ENCODE data around the gene SMAP1.

SMAP1 gene

GRCh38 chr6:70841112-70841511, 173.4 kb downstream of the SMAP1 start:
- no peaks in the 10 kb centered on the region for H3K27me3 ChIP-seq (ENCODE audit: insufficient read depth, low read length)
- no peaks in the 10 kb centered on the region for H3K36me3 ChIP-seq (ENCODE audit: insufficient read depth, low read length)
- no peak overlapping the region for H3K4me3 ChIP-seq (ENCODE audit: low read length)
- no peaks in the 10 kb centered on the region for H3K4me1 ChIP-seq (ENCODE audit: insufficient read depth, low read length)
- H2AFZ ChIP-seq (ENCODE audit: low read depth, low read length), result no peak overlapping the region
- no peaks in the 10 kb centered on the region for H3K9me3 ChIP-seq (ENCODE audit: low read length)

- H3K4me3 ChIP-seq (ENCODE audit: low read length), result no peak overlapping the region
Measured at GRCh38 chr6:70842541-70842940, 174.9 kb downstream of the SMAP1 start.

GRCh38 chr6:70843328-70843918, 175.7 kb downstream of the SMAP1 start:
- no peak overlapping the region for H3K4me3 ChIP-seq (ENCODE audit: low read length)
- H3K36me3 ChIP-seq (ENCODE audit: insufficient read depth, low read length), result no peaks in the 10 kb centered on the region
- no peaks in the 10 kb centered on the region for H3K27me3 ChIP-seq (ENCODE audit: insufficient read depth, low read length)
- H3K4me1 ChIP-seq (ENCODE audit: insufficient read depth, low read length), result no peaks in the 10 kb centered on the region
- no peaks in the 10 kb centered on the region for H3K9me3 ChIP-seq (ENCODE audit: low read length)
- no peak overlapping the region for H2AFZ ChIP-seq (ENCODE audit: low read depth, low read length)

More at GRCh38 chr6:70842541-70842940, 174.9 kb downstream of the SMAP1 start:
- H3K4me1 ChIP-seq (ENCODE audit: insufficient read depth, low read length), result no peaks in the 10 kb centered on the region
- no peaks in the 10 kb centered on the region for H3K27me3 ChIP-seq (ENCODE audit: insufficient read depth, low read length)
- H3K36me3 ChIP-seq (ENCODE audit: insufficient read depth, low read length), result no peaks in the 10 kb centered on the region
- H3K9me3 ChIP-seq (ENCODE audit: low read length), result no peaks in the 10 kb centered on the region
- no peak overlapping the region for H2AFZ ChIP-seq (ENCODE audit: low read depth, low read length)

DNA sequence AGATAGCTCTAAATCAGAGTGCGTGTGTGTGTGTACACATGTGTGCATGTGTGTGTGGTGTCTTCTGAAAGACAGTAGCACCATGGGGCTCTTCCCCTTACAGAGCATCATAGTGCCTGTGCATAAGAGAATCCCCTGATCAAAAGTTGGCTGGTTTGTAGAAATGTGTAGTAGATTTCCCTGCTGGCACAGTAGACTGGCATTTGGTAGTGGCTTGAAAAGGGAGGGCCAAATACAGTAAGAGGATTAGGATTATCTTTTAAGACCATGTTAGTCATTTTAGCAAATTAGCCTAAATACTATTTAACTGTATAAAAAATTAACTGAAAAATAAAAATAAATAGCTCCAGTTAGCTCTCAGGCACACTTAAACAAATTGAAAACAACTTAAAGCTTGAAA, 176.6 kb downstream of the SMAP1 start:
- Histone ChIP-seq H3K9me3 (ENCODE audit: low read length) (no peaks in the 10 kb centered on the region), H3K4me1 (ENCODE audit: insufficient read depth, low read length) (no peaks in the 10 kb centered on the region), H3K4me3 (ENCODE audit: low read length) (no peak overlapping the region), H3K27me3 (ENCODE audit: insufficient read depth, low read length) (no peaks in the 10 kb centered on the region), H2AFZ (ENCODE audit: low read depth, low read length) (no peak overlapping the region), H3K36me3 (ENCODE audit: insufficient read depth, low read length) (no peaks in the 10 kb centered on the region)

DNA sequence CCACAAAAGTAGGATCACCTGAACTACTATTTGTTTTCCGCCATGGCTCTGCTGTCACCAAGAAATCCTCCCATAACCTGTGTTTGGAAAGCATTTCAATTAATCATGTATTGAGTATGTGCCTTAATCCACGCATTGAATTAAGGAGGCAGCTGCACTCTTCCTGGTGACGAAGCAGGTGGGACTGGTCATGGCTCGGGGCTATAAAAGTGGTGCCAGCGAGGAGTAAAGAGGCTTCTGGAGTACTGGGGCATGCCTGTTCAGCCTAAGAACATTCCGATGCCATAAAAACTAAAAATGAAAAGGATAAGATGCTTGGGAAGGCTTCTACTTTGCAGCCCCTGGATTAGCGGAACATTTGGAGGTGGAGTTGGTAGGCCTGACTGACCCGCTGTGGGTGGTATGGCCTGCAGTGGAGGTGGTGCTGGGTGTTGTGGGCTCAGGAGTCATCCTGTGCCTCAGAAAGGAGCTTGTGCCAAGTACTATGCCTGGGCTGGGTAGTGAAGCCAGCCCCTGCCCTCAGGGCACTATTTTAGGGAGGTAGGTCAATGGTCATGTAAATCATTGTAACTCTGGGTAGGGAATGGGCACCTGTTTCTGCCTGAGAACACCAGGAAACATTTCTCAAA, 178.6 kb downstream of the SMAP1 start:
- no peak overlapping the region for H2AFZ ChIP-seq (ENCODE audit: low read depth, low read length)
- H3K4me1 ChIP-seq (ENCODE audit: insufficient read depth, low read length), result no peaks in the 10 kb centered on the region
- H3K36me3 ChIP-seq (ENCODE audit: insufficient read depth, low read length), result no peaks in the 10 kb centered on the region
- H3K9me3 ChIP-seq (ENCODE audit: low read length), result no peaks in the 10 kb centered on the region
- no peaks in the 10 kb centered on the region for H3K27me3 ChIP-seq (ENCODE audit: insufficient read depth, low read length)
- H3K4me3 ChIP-seq (ENCODE audit: low read length), result no peak overlapping the region

GRCh38 chr6:70847106-70848084, 179.7 kb downstream of the SMAP1 start:
- no peaks in the 10 kb centered on the region for H3K27me3 ChIP-seq (ENCODE audit: insufficient read depth, low read length)

DNA sequence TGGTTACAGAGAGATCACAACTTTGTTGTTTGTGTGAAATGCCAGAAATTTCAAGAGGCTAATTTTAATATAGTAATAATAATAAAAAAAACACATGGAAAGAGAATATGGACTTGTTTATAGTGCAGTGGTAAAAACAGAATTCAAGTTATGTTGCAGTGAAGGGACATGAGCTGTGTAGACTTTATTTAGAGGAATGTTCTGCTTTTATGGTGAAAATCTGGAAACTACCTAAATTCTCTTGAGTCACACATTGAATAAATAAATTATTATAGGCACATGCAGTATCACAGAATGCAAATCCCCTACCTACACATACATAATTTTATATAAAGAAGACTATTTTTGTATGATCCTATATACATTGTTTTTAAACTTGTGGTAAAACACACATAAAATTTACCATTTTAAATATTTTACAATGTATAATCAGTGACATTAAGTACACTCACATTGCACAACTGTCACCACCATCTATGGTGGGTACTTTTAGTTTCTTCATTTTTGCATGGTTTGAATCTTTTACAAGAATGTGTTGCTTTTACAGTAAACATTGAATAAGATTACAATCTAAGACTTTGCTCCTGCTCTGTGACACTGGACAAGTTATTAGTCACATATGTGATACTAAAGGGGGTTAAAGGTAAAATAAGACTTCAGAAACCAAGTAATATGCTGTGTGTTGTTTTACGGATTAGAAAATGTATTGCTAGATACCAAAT, 181.8 kb downstream of the SMAP1 start:
- no peak overlapping the region for H2AFZ ChIP-seq (ENCODE audit: low read depth, low read length)
- no peaks in the 10 kb centered on the region for H3K9me3 ChIP-seq (ENCODE audit: low read length)
- H3K36me3 ChIP-seq (ENCODE audit: insufficient read depth, low read length), result peaks cover 2% of the 10 kb centered on the region
- H3K4me3 ChIP-seq (ENCODE audit: low read length), result no peak overlapping the region
- no peaks in the 10 kb centered on the region for H3K4me1 ChIP-seq (ENCODE audit: insufficient read depth, low read length)
- no peaks in the 10 kb centered on the region for H3K27me3 ChIP-seq (ENCODE audit: insufficient read depth, low read length)

More at GRCh38 chr6:70847106-70848084, 179.7 kb downstream of the SMAP1 start:
- no peak overlapping the region for H3K4me3 ChIP-seq (ENCODE audit: low read length)
- no peaks in the 10 kb centered on the region for H3K4me1 ChIP-seq (ENCODE audit: insufficient read depth, low read length)
- H3K36me3 ChIP-seq (ENCODE audit: insufficient read depth, low read length), result no peaks in the 10 kb centered on the region
- no peak overlapping the region for H2AFZ ChIP-seq (ENCODE audit: low read depth, low read length)
- H3K9me3 ChIP-seq (ENCODE audit: low read length), result no peaks in the 10 kb centered on the region

DNA sequence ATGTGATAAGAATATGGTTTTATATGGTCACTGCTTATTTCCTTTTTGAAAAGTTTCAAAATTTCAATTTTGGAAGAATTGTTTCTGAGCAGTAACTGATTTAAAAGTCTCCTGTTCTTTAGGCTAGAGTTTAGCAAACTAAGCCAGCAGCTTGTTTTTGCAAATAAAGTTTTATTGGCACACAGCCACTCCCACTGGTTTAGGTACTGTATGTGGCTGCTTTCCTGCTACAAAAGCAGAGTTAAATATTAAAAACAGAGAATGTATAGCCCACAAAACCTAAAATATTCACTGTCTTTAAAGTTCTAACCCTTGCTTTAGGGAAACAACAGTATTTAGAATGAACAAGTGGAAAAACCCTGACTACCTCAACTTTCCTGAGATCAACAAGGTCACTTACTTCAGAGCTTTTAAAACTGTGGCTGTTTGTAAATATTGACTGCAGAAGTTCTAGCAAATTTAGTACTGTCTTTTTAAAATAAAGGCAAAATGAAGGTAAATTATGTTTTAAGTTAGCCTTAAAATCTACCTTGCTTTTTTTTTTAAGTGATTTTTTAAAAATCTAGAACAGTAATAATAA, 185.1 kb downstream of the SMAP1 start:
- Histone ChIP-seq H3K9me3 (ENCODE audit: low read length) (no peaks in the 10 kb centered on the region), H3K36me3 (ENCODE audit: insufficient read depth, low read length) (peaks cover 4% of the 10 kb centered on the region), H2AFZ (ENCODE audit: low read depth, low read length) (no peak overlapping the region), H3K27me3 (ENCODE audit: insufficient read depth, low read length) (no peaks in the 10 kb centered on the region), H3K4me3 (ENCODE audit: low read length) (no peak overlapping the region), H3K4me1 (ENCODE audit: insufficient read depth, low read length) (no peaks in the 10 kb centered on the region)

- Histone ChIP-seq H3K36me3 (ENCODE audit: insufficient read depth, low read length) (peaks cover 17% of the 10 kb centered on the region), H3K27me3 (ENCODE audit: insufficient read depth, low read length) (no peaks in the 10 kb centered on the region), H2AFZ (ENCODE audit: low read depth, low read length) (no peak overlapping the region), H3K9me3 (ENCODE audit: low read length) (no peaks in the 10 kb centered on the region), H3K4me1 (ENCODE audit: insufficient read depth, low read length) (no peaks in the 10 kb centered on the region), H3K4me3 (ENCODE audit: low read length) (no peak overlapping the region)
Measured at GRCh38 chr6:70857387-70858077, 189.8 kb downstream of the SMAP1 start.

DNA sequence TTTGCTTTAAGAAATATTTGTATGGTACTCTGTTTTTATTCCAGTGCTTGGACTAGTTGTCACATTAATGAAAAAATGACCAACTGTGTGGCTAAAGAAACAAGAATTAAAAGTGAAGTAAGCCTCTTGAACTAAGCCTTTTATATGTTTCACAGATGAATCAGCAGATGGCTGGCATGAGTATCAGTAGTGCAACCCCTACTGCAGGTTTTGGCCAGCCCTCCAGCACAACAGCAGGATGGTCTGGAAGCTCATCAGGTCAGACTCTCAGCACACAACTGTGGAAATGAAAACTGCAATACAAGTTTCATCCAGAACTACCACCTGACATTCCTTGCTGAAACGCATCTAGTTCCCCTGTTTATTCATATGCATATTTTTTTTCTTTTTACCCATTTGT, 192.4 kb downstream of the SMAP1 start:
- H3K4me1 ChIP-seq (ENCODE audit: insufficient read depth, low read length), result peaks cover 12% of the 10 kb centered on the region
- no peaks in the 10 kb centered on the region for H3K27me3 ChIP-seq (ENCODE audit: insufficient read depth, low read length)
- H2AFZ ChIP-seq (ENCODE audit: low read depth, low read length), result no peak overlapping the region
- no peaks in the 10 kb centered on the region for H3K9me3 ChIP-seq (ENCODE audit: low read length)
- H3K4me3 ChIP-seq (ENCODE audit: low read length), result no peak overlapping the region
- peaks cover 15% of the 10 kb centered on the region for H3K36me3 ChIP-seq (ENCODE audit: insufficient read depth, low read length)

DNA sequence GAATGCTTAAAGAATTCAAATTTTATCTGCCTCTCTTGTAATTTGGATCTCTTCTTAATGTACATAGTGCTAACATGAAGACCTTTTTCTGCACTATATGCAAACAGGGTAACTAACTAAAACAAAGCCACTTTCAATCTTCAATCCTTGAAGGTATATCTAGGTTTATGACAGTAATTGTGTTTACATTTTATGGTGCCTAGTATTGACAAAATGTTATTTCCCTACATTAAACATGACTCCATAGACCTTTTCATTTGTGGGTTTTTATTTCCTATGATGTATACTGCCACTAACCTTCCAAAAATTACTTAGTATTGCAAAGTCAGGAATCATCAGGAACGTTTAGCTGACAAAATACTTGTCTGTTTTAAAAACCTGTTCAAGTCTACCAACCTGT, 193.2 kb downstream of the SMAP1 start:
- H2AFZ ChIP-seq (ENCODE audit: low read depth, low read length), result no peak overlapping the region
- peaks cover 12% of the 10 kb centered on the region for H3K4me1 ChIP-seq (ENCODE audit: insufficient read depth, low read length)
- no peaks in the 10 kb centered on the region for H3K9me3 ChIP-seq (ENCODE audit: low read length)
- peaks cover 15% of the 10 kb centered on the region for H3K36me3 ChIP-seq (ENCODE audit: insufficient read depth, low read length)
- no peaks in the 10 kb centered on the region for H3K27me3 ChIP-seq (ENCODE audit: insufficient read depth, low read length)
- H3K4me3 ChIP-seq (ENCODE audit: low read length), result no peak overlapping the region

- Histone ChIP-seq H3K36me3 (ENCODE audit: insufficient read depth, low read length) (peaks cover 11% of the 10 kb centered on the region), H3K4me1 (ENCODE audit: insufficient read depth, low read length) (peaks cover 12% of the 10 kb centered on the region), H3K27me3 (ENCODE audit: insufficient read depth, low read length) (no peaks in the 10 kb centered on the region), H2AFZ (ENCODE audit: low read depth, low read length) (no peak overlapping the region), H3K9me3 (ENCODE audit: low read length) (no peaks in the 10 kb centered on the region), H3K4me3 (ENCODE audit: low read length) (no peak overlapping the region)
Measured at GRCh38 chr6:70863343-70863742, 195.7 kb downstream of the SMAP1 start.

All from neuron (in vitro differentiated cells).